ENCODE data around the gene MTUS2. TPM values are rescaled to one million over a fixed set of nuclear protein-coding genes. Genes with fewer than 3 reads are reported as not detected.

MTUS2 gene
- total RNA-seq, 4 donors from 2014 or later = 0.20 to 1.6 (median 0.25) TPM; not detected in 1

- in situ Hi-C loops (cut with MboI; ENCODE audit: low sequenced_read_pairs in 4 of 4) = no loop called here
- no peak for ATAC-seq
- TF ChIP-seq POLR2A (IDR thresholded peaks at IDR 0.05) = no peak
- TF ChIP-seq CTCF (IDR thresholded peaks at IDR 0.05 in 4 of 5, conservative IDR thresholded peaks at IDR 0.05 in 1 of 5) = no peak
Measured at GRCh38 chr13:29284726-29285125, 464.6 kb downstream of the MTUS2 start.

DNA sequence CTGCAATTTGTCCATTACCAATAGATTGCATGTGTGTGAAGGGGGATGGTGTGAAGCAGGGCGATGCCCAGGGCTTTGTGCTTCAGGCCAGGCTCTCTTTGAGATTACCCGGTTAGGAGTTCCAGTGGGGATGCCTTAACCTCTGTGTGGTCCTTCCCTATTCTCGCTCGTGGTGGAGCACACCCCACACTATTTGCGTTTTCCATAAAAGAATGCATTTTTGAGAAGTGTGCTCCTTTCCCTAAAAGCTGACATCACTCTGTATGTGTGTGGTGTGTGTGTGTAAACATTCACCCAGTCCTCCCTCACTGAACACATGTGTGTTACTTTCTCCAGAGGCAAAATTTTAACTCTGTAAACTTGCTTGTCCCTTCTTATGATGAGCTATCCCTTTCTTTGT is 467.1 kb downstream of the MTUS2 start:
- Histone ChIP-seq H3K4me1 (no peaks in the 10 kb centered on the region), H3K27ac (no peak overlapping the region), H3K4me3 (no peak overlapping the region), H3K9me3 (no peaks in the 10 kb centered on the region), H3K36me3 (no peaks in the 10 kb centered on the region), H3K27me3 (no peaks in the 10 kb centered on the region)
- DNase-seq (no peak), ATAC-seq (no peak)
- TF ChIP-seq CTCF (IDR thresholded peaks at IDR 0.05 in 4 of 5, conservative IDR thresholded peaks at IDR 0.05 in 1 of 5) (no peak), POLR2A (IDR thresholded peaks at IDR 0.05) (no peak)
- in situ Hi-C loops (cut with MboI; ENCODE audit: low sequenced_read_pairs in 4 of 4) (no loop called here), intact Hi-C loops (cut with DNase I; ENCODE audit: low total_unique reads) (no loop called here)

More at GRCh38 chr13:29284726-29285125, 464.6 kb downstream of the MTUS2 start:
- Histone ChIP-seq H3K9me3 (no peaks in the 10 kb centered on the region), H3K36me3 (no peaks in the 10 kb centered on the region), H3K27ac (no peak overlapping the region), H3K27me3 (no peaks in the 10 kb centered on the region), H3K4me1 (no peaks in the 10 kb centered on the region), H3K4me3 (no peak overlapping the region)
- no peak for DNase-seq
- intact Hi-C loops (cut with DNase I; ENCODE audit: low total_unique reads) = no loop called here

DNA sequence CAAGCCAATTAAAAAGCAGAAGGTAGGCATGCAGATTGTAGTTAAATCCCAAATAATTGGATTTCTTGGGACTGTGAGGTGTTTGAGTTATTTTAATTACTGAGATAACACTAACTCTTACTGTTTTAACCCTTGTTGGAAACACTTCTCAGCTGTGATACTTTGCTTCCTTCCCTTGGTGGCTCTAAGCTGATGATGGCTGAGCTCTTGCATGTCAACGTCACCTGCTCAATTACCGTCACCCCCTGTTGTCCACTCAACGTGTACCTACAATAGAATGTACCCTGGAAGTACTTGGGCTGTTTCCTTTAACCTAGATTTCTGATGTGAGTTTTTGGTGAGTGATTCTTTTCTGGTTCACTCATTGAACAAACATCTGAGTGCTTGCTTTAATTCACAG is 471.9 kb downstream of the MTUS2 start:
- intact Hi-C loops (cut with DNase I; ENCODE audit: low total_unique reads) = no loop called here
- Histone ChIP-seq H3K27ac (no peak overlapping the region), H3K9me3 (no peaks in the 10 kb centered on the region), H3K4me1 (no peaks in the 10 kb centered on the region), H3K36me3 (no peaks in the 10 kb centered on the region), H3K4me3 (no peak overlapping the region), H3K27me3 (no peaks in the 10 kb centered on the region)
- in situ Hi-C loops (cut with MboI; ENCODE audit: low sequenced_read_pairs in 4 of 4) = no loop called here
- no peak for ATAC-seq
- TF ChIP-seq CTCF (IDR thresholded peaks at IDR 0.05 in 4 of 5, conservative IDR thresholded peaks at IDR 0.05 in 1 of 5) = no peak
- no peak for TF ChIP-seq POLR2A (IDR thresholded peaks at IDR 0.05)
- no peak for DNase-seq

- intact Hi-C loops (cut with DNase I; ENCODE audit: low total_unique reads) = no loop called here
- ATAC-seq = no peak
Measured at GRCh38 chr13:29294821-29295220, 474.7 kb downstream of the MTUS2 start.

More at GRCh38 chr13:29294821-29295220, 474.7 kb downstream of the MTUS2 start:
- Histone ChIP-seq H3K36me3 (no peaks in the 10 kb centered on the region), H3K4me1 (no peaks in the 10 kb centered on the region), H3K27ac (no peak overlapping the region), H3K4me3 (no peak overlapping the region), H3K9me3 (no peaks in the 10 kb centered on the region), H3K27me3 (no peaks in the 10 kb centered on the region)
- TF ChIP-seq CTCF (IDR thresholded peaks at IDR 0.05 in 4 of 5, conservative IDR thresholded peaks at IDR 0.05 in 1 of 5) (no peak), POLR2A (IDR thresholded peaks at IDR 0.05) (no peak)
- DNase-seq = no peak
- in situ Hi-C loops (cut with MboI; ENCODE audit: low sequenced_read_pairs in 4 of 4) = no loop called here

All from gastrocnemius medialis (tissue), 4 donors.